Fibroblast of villous mesenchyme (primary cell): ENCODE results near the gene DCC. TPM values are rescaled to one million over a fixed set of nuclear protein-coding genes. Genes with fewer than 3 reads are reported as not detected.

Experiments used
- DNase-seq: peaks from one replicate; pipeline ENCODE4 v3.0.0-alpha.2; 2010; ENCODE audit warnings: low read depth
- H3K4me3 ChIP-seq: 2 replicates; pipeline ENCODE4 v1.5.1; 2011; ENCODE audit warnings: low read depth, mild to moderate bottlenecking, low read length
- CTCF ChIP-seq: IDR thresholded peaks from 2 replicates; pipeline ENCODE4 v1.5.1; 2012; ENCODE audit warnings: low read depth, mild to moderate bottlenecking, low read length; ENCODE audit not compliant: insufficient read depth
- total RNA-seq: library from RNA; depleted of rRNA; stranded (reverse); fragments of >200 nt; gene quantifications from 2 replicates; pipeline ENCODE4 v1.2.3, GENCODE V29; 2012

Gene DCC
- total RNA-seq, 1 donor, result not detected

GRCh38 chr18:52813635-52814416 lies 473.8 kb downstream of the DCC start:
- no peak for DNase-seq
- TF ChIP-seq CTCF, result no peak
- H3K4me3 ChIP-seq, result no peak overlapping the region

- no peak for TF ChIP-seq CTCF
- H3K4me3 ChIP-seq, result no peak overlapping the region
- no peak for DNase-seq
These were observed 475.7 kb downstream of the DCC start for GRCh38 chr18:52815651-52816050.

- DNase-seq, result no peak
- no peak for TF ChIP-seq CTCF
- H3K4me3 ChIP-seq, result no peak overlapping the region
These were observed 476.1 kb downstream of the DCC start for GRCh38 chr18:52816121-52816520.

GRCh38 chr18:52822160-52822559 lies 482.2 kb downstream of the DCC start:
- no peak for TF ChIP-seq CTCF
- no peak overlapping the region for H3K4me3 ChIP-seq
- DNase-seq, result no peak

- no peak overlapping the region for H3K4me3 ChIP-seq
- TF ChIP-seq CTCF, result no peak
These were observed 484.1 kb downstream of the DCC start for GRCh38 chr18:52824126-52824525.

GRCh38 chr18:52826994-52827393 lies 487.0 kb downstream of the DCC start:
- DNase-seq, result no peak
- TF ChIP-seq CTCF, result no peak
- H3K4me3 ChIP-seq, result no peak overlapping the region

More at GRCh38 chr18:52824126-52824525, 484.1 kb downstream of the DCC start:
- no peak for DNase-seq

GRCh38 chr18:52829320-52829719 lies 489.3 kb downstream of the DCC start:
- no peak for TF ChIP-seq CTCF
- H3K4me3 ChIP-seq, result no peak overlapping the region
- no peak for DNase-seq
